OCI-LY7 (cell line): Measurements from ENCODE around the gene NFIA. TPM values are rescaled to one million over a fixed set of nuclear protein-coding genes. Genes with fewer than 3 reads are reported as not detected.

Experiments used
- BruUV-seq: library from RNA; stranded (reverse); fragments of 400-500 nt; replicated peaks from 2 replicates; lab custom pipeline; 2021; lab: Mats Ljungman, UMichigan
- CTCF ChIA-PET: fragments of 300-600 bp; sonication (Branson Sonifier 250); formaldehyde crosslinking; loops from one replicate; lab custom pipeline; 2022; ENCODE audit warnings: antibody characterized with exemption; ENCODE audit not compliant: unreplicated experiment; lab: Charles Lee
- POLR2A ChIA-PET: fragments of 300-600 bp; sonication (Branson Sonifier 250); formaldehyde crosslinking; loops from one replicate; lab custom pipeline; 2022; ENCODE audit warnings: antibody characterized with exemption; lab: Charles Lee
- DNase-seq: peaks from one replicate; pipeline ENCODE4 v3.0.0-alpha.2; 2015; ENCODE audit warnings: low spot score
- H2AFZ ChIP-seq: fragments of 200-600 bp; sonication (generic), shearing (Covaris generic); 2 replicates; pipeline ENCODE4 v1.6.1; 2014; ENCODE audit warnings: mild to moderate bottlenecking, antibody characterized with exemption, low read length, moderate library complexity
- H3K27ac ChIP-seq: fragments of 200-600 bp; sonication (generic); 2 replicates; pipeline ENCODE4 v1.5.1; 2014; ENCODE audit warnings: mixed run types, low read depth, mild to moderate bottlenecking, moderate library complexity, low read length, inconsistent platforms; ENCODE audit not compliant: poor library complexity, severe bottlenecking
- H3K36me3 ChIP-seq: fragments of 200-600 bp; sonication (generic); 2 replicates; pipeline ENCODE4 v1.6.1; 2014; ENCODE audit warnings: mild to moderate bottlenecking, antibody characterized with exemption, low read length, moderate library complexity, mixed read lengths; ENCODE audit not compliant: insufficient read depth
- H3K4me1 ChIP-seq: fragments of 200-600 bp; sonication (generic); 2 replicates; pipeline ENCODE4 v1.5.1; 2014; ENCODE audit warnings: mild to moderate bottlenecking, low read length; ENCODE audit not compliant: insufficient read depth, poor library complexity, severe bottlenecking
- H3K4me2 ChIP-seq: fragments of 200-600 bp; sonication (generic); 2 replicates; pipeline ENCODE4 v1.6.1; 2014; ENCODE audit warnings: mild to moderate bottlenecking, low read length
- H3K4me3 ChIP-seq: fragments of 200-600 bp; sonication (generic); 2 replicates; pipeline ENCODE4 v1.5.1; 2014; ENCODE audit warnings: mild to moderate bottlenecking, low read depth, low read length; ENCODE audit not compliant: poor library complexity, severe bottlenecking
- H3K79me2 ChIP-seq: fragments of 200-600 bp; sonication (generic); 2 replicates; pipeline ENCODE4 v1.6.1; 2016; ENCODE audit warnings: low read depth, mild to moderate bottlenecking, low read length, moderate library complexity, mixed read lengths; ENCODE audit not compliant: insufficient read depth
- H3K9me2 ChIP-seq: fragments of 200-600 bp; sonication (generic); 2 replicates; pipeline ENCODE4 v1.6.1; 2016; ENCODE audit warnings: mild to moderate bottlenecking, low read length, mixed read lengths; ENCODE audit not compliant: insufficient read depth
- H3K9me3 ChIP-seq: fragments of 200-600 bp; sonication (generic); 2 replicates; pipeline ENCODE4 v1.6.1; 2014; ENCODE audit warnings: mild to moderate bottlenecking, mixed run types, low read length, mixed read lengths
- H4K20me1 ChIP-seq: fragments of 200-600 bp; sonication (generic); 2 replicates; pipeline ENCODE4 v1.6.1; 2014; ENCODE audit warnings: mild to moderate bottlenecking, antibody characterized with exemption, low read length, moderate library complexity, mixed read lengths; ENCODE audit not compliant: insufficient read depth
- CTCF ChIP-seq: fragments of 200-600 bp; sonication (generic); conservative IDR thresholded peaks from 2 replicates; pipeline ENCODE4 v1.5.1; 2014; ENCODE audit warnings: mild to moderate bottlenecking, antibody characterized with exemption, low read length, moderate library complexity, mixed read lengths
- EZH2phosphoT487 ChIP-seq: fragments of 200-600 bp; sonication (generic); IDR thresholded peaks from 2 replicates; pipeline ENCODE4 v1.6.1; 2018; ENCODE audit warnings: low read depth, borderline replicate concordance, mild to moderate bottlenecking, mixed run types, antibody characterized with exemption, low read length, moderate library complexity, mixed read lengths
- intact Hi-C: fragments of 100-400 bp; cut with micrococcal nuclease; formaldehyde crosslinking; loops from one replicate; pipeline ENCODE4 v1.10.0; 2022; ENCODE audit not compliant: unreplicated experiment
- total RNA-seq, 2 experiments: library from RNA; depleted of rRNA in 1 of 2; stranded (reverse); fragments of >200 nt in 1 of 2; shearing (Covaris generic) in 1 of 2; gene quantifications; 2 replicates each; pipeline ENCODE4 v1.2.3, GENCODE V29; 2014 to 2022

NFIA gene
- total RNA-seq, 2 experiments from 2014 or later = 2.8 to 18.8 TPM

GRCh38 chr1:61222240-61222639, 139.9 kb downstream of the NFIA start:
- no peak for TF ChIP-seq CTCF
- TF ChIP-seq EZH2phosphoT487 = no peak
- Histone ChIP-seq H3K9me3 (no peaks in the 10 kb centered on the region), H2AFZ (no peak overlapping the region), H3K79me2 (no peaks in the 10 kb centered on the region), H3K36me3 (no peaks in the 10 kb centered on the region), H4K20me1 (no peaks in the 10 kb centered on the region), H3K4me2 (no peak overlapping the region), H3K27ac (no peak overlapping the region), H3K4me3 (no peak overlapping the region), H3K9me2 (no peaks in the 10 kb centered on the region), H3K4me1 (no peaks in the 10 kb centered on the region)
- ChIA-PET POLR2A (interaction anchor here (1.4 kb wide), 1 partner anchor 8 kb away, joined by 4 read pairs; no protein-coding TSS in a partner anchor), CTCF (no interaction called here)
- intact Hi-C loops = no loop called here
- no peak for DNase-seq
- BruUV-seq = no TSS peak

- ChIA-PET CTCF (no interaction called here), POLR2A (interaction anchor here (0.5 to 1.4 kb wide), 2 partner anchors 8 to 28 kb away, joined by 3 to 4 read pairs; no protein-coding TSS in a partner anchor)
- Histone ChIP-seq H3K9me3 (no peaks in the 10 kb centered on the region), H3K4me3 (no peak overlapping the region), H3K9me2 (no peaks in the 10 kb centered on the region), H3K36me3 (no peaks in the 10 kb centered on the region), H3K4me2 (no peak overlapping the region), H2AFZ (no peak overlapping the region), H3K4me1 (no peaks in the 10 kb centered on the region), H4K20me1 (no peaks in the 10 kb centered on the region), H3K27ac (no peak overlapping the region), H3K79me2 (no peaks in the 10 kb centered on the region)
- no peak for DNase-seq
- BruUV-seq = no TSS peak
- intact Hi-C loops = no loop called here
- no peak for TF ChIP-seq EZH2phosphoT487
- no peak for TF ChIP-seq CTCF
Observed at GRCh38 chr1:61223140-61223539, 140.8 kb downstream of the NFIA start.

DNA sequence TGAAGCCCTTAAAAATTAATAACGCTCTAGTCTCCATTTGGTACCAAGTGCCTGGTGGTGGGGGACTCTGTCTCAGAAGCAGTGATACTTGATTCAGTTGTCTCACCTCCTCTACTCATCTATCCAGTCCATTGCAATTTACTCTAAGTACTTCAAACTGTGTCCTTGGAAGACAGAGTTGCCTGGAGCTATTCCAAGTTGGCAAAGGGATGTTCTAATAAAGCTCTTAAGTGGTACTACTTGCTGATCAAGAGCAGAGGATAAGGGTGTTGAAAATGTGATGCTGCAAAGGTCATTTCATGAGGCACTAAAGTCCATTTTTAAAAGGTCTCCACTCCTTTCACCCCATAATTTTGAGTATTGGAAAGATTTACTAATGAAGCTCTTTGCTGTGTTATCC, 142.2 kb downstream of the NFIA start:
- BruUV-seq = no TSS peak
- no peak for TF ChIP-seq CTCF
- Histone ChIP-seq H3K9me2 (no peaks in the 10 kb centered on the region), H3K4me2 (no peak overlapping the region), H3K4me3 (no peak overlapping the region), H2AFZ (no peak overlapping the region), H4K20me1 (no peaks in the 10 kb centered on the region), H3K4me1 (no peaks in the 10 kb centered on the region), H3K79me2 (no peaks in the 10 kb centered on the region), H3K27ac (no peak overlapping the region), H3K9me3 (no peaks in the 10 kb centered on the region), H3K36me3 (no peaks in the 10 kb centered on the region)
- DNase-seq = no peak
- ChIA-PET CTCF (no interaction called here), POLR2A (interaction anchor here (0.7 to 0.9 kb wide), 3 partner anchors 18 to 221 kb away, joined by 3 read pairs; no protein-coding TSS in a partner anchor)
- intact Hi-C loops = no loop called here
